HL-60 (cell line): ENCODE data around the gene TANGO6.

Experiments used
- CTCF ChIP-seq: IDR thresholded peaks from one replicate; pipeline ENCODE4 v1.5.1; 2011; ENCODE audit warnings: low read length, control low read depth, inconsistent platforms; ENCODE audit not compliant: insufficient read depth
- GABPA ChIP-seq: IDR thresholded peaks from 2 replicates; pipeline ENCODE4 v1.6.1; 2012; ENCODE audit warnings: low read depth
- POLR2AphosphoS5 ChIP-seq: IDR thresholded peaks from 2 replicates; pipeline ENCODE4 v1.6.1; 2012; ENCODE audit warnings: low read depth
- REST ChIP-seq: IDR thresholded peaks from 2 replicates; pipeline ENCODE4 v1.6.1; 2012; ENCODE audit warnings: low read depth; ENCODE audit not compliant: insufficient replicate concordance
- SPI1 ChIP-seq: IDR thresholded peaks from 2 replicates; pipeline ENCODE4 v1.6.1; 2012; ENCODE audit warnings: low read depth, mild to moderate bottlenecking, borderline replicate concordance

GRCh38 chr16:68931196-68931595 is 87.9 kb downstream of the TANGO6 start:
- TF ChIP-seq POLR2AphosphoS5, result no peak
- no peak for TF ChIP-seq CTCF
- TF ChIP-seq GABPA, result no peak
- TF ChIP-seq REST, result no peak
- no peak for TF ChIP-seq SPI1
